GM10248 (cell line): ENCODE measurements around the gene CCDC171.

ENCODE experiments used
- CTCF ChIA-PET: fragments of 300-600 bp; sonication (Branson Sonifier 250); formaldehyde crosslinking; extraction: SDS; loops from one replicate; lab custom pipeline; 2021; ENCODE audit warnings: antibody characterized with exemption; lab: Yijun Ruan, JAX
- POLR2A ChIA-PET: fragments of 350-650 bp; sonication (Branson Sonifier 250); formaldehyde crosslinking; extraction: SDS; loops from one replicate; lab custom pipeline; 2020; ENCODE audit warnings: antibody characterized with exemption; lab: Yijun Ruan, JAX
- DNase-seq: peaks from one replicate; pipeline ENCODE4 v3.0.0; 2012; ENCODE audit errors: extremely low spot score
- CTCF ChIP-seq: IDR thresholded peaks from 2 replicates; pipeline ENCODE4 v1.5.1; 2012; ENCODE audit warnings: mild to moderate bottlenecking, low read depth; ENCODE audit errors: extremely low read depth, missing control alignments, control extremely low read depth

The CCDC171 gene

GRCh38 chr9:15512889-15513288 is 40.0 kb upstream of the CCDC171 start:
- ChIA-PET CTCF (interaction anchor here (1.0 to 6.0 kb wide), 10 partner anchors 10 to 93 kb away, joined by 3 to 41 read pairs (median 7); partner anchors contain the start of gene CCDC171), POLR2A (no interaction called here)
- TF ChIP-seq CTCF = no peak
- no peak for DNase-seq

- POLR2A ChIA-PET = no interaction called here
- no peak for DNase-seq
- TF ChIP-seq CTCF = peak; percentile 57
- CTCF ChIA-PET = interaction anchor here (1.0 to 6.0 kb wide), 9 partner anchors 10 to 93 kb away, joined by 3 to 41 read pairs (median 6); no protein-coding TSS in a partner anchor
Measured at GRCh38 chr9:15513335-15513734, 39.5 kb upstream of the CCDC171 start.

- POLR2A ChIA-PET = no interaction called here
- no peak for TF ChIP-seq CTCF
- CTCF ChIA-PET = interaction anchor here (1.2 kb wide), 1 partner anchor 14 kb away, joined by 4 read pairs; no protein-coding TSS in a partner anchor
- DNase-seq = no peak
Measured at GRCh38 chr9:15519831-15520230, 33.0 kb upstream of the CCDC171 start.

GRCh38 chr9:15521254-15521653 is 31.6 kb upstream of the CCDC171 start:
- no peak for TF ChIP-seq CTCF

GRCh38 chr9:15522130-15522755 is 30.6 kb upstream of the CCDC171 start:
- TF ChIP-seq CTCF = no peak
- no peak for DNase-seq
- ChIA-PET CTCF (interaction anchor here (1.0 to 6.2 kb wide), 2 partner anchors 10 to 11 kb away, joined by 3 to 26 read pairs; no protein-coding TSS in a partner anchor), POLR2A (interaction anchor here (0.5 kb wide), 1 partner anchor 32 kb away, joined by 5 read pairs; no protein-coding TSS in a partner anchor)

More at GRCh38 chr9:15521254-15521653, 31.6 kb upstream of the CCDC171 start:
- ChIA-PET POLR2A (no interaction called here), CTCF (interaction anchor here (6.2 kb wide), 1 partner anchor 9 kb away, joined by 26 read pairs; no protein-coding TSS in a partner anchor)
- DNase-seq = no peak

GRCh38 chr9:15524845-15525455 is 27.9 kb upstream of the CCDC171 start:
- ChIA-PET POLR2A (no interaction called here), CTCF (interaction anchor here (1.2 to 6.2 kb wide), 3 partner anchors 10 to 14 kb away, joined by 3 to 26 read pairs (median 3); no protein-coding TSS in a partner anchor)
- no peak for TF ChIP-seq CTCF
- no peak for DNase-seq
